PC-9 (cell line): ENCODE measurements around the gene LDHD. TPM values are rescaled to one million over a fixed set of nuclear protein-coding genes. Genes with fewer than 3 reads are reported as not detected.

Experiments used
- BruUV-seq: library from RNA; stranded (reverse); fragments of 400-500 nt; replicated peaks from 2 replicates; lab custom pipeline; 2021; lab: Mats Ljungman, UMichigan
- CTCF ChIA-PET: fragments of 300-600 bp; sonication (Branson Sonifier 250); formaldehyde crosslinking; loops from one replicate; lab custom pipeline; 2022; ENCODE audit warnings: antibody characterized with exemption; lab: Charles Lee
- POLR2A ChIA-PET: fragments of 300-600 bp; sonication (Branson Sonifier 250); formaldehyde crosslinking; loops from one replicate; lab custom pipeline; 2022; ENCODE audit warnings: antibody characterized with exemption; ENCODE audit not compliant: unreplicated experiment; lab: Charles Lee
- DNase-seq, 2 experiments: peaks; one replicate each; pipeline versions ENCODE4 v3.0.0 to v3.0.0-alpha.2; 2015 to 2022; ENCODE audit warnings: mixed read lengths in 1 of 2
- H2AFZ ChIP-seq: fragments of 200-600 bp; sonication (generic); 2 replicates; pipeline ENCODE4 v1.8.1; 2017; ENCODE audit warnings: antibody characterized with exemption
- H3F3A ChIP-seq: fragments of 200-600 bp; sonication (generic); 2 replicates; pipeline ENCODE4 v1.8.1; 2017; ENCODE audit warnings: antibody characterized with exemption, mild to moderate bottlenecking, low read depth; ENCODE audit not compliant: insufficient read depth
- H3K27ac ChIP-seq: fragments of 200-600 bp; sonication (generic); 2 replicates; pipeline ENCODE4 v1.6.1; 2016; ENCODE audit warnings: mixed run types
- H3K27me3 ChIP-seq: fragments of 200-600 bp; sonication (generic); 2 replicates; pipeline ENCODE4 v1.6.1; 2016; ENCODE audit warnings: low read depth, mixed run types; ENCODE audit not compliant: insufficient read depth
- H3K36me3 ChIP-seq: fragments of 200-600 bp; sonication (generic); 2 replicates; pipeline ENCODE4 v1.6.1; 2016; ENCODE audit warnings: low read depth, mixed run types
- H3K4me1 ChIP-seq: fragments of 200-600 bp; sonication (generic); replicated peaks from 2 replicates; pipeline ENCODE4 v1.6.1; 2016; ENCODE audit warnings: mixed run types; ENCODE audit not compliant: insufficient read depth
- H3K4me2 ChIP-seq: fragments of 200-600 bp; sonication (generic); 2 replicates; pipeline ENCODE4 v1.6.1; 2017; ENCODE audit warnings: mixed run types
- H3K4me3 ChIP-seq: fragments of 200-600 bp; sonication (generic); 2 replicates; pipeline ENCODE4 v1.6.1; 2016; ENCODE audit warnings: mixed run types
- H3K79me2 ChIP-seq: fragments of 200-600 bp; sonication (generic); 2 replicates; pipeline ENCODE4 v1.6.1; 2017; ENCODE audit warnings: low read depth, mixed run types
- H3K9me2 ChIP-seq: fragments of 200-600 bp; sonication (generic); 2 replicates; pipeline ENCODE4 v1.8.1; 2017; ENCODE audit warnings: mild to moderate bottlenecking; ENCODE audit not compliant: insufficient read depth
- H3K9me3 ChIP-seq: fragments of 200-600 bp; sonication (generic); 2 replicates; pipeline ENCODE4 v1.8.1; 2016; ENCODE audit warnings: low read depth; ENCODE audit not compliant: insufficient read depth
- H4K20me1 ChIP-seq: fragments of 200-600 bp; sonication (generic); 2 replicates; pipeline ENCODE4 v1.8.1; 2017; ENCODE audit not compliant: insufficient read depth
- CTCF ChIP-seq: fragments of 200-600 bp; sonication (generic); conservative IDR thresholded peaks from 2 replicates; pipeline ENCODE4 v1.6.1; 2017; ENCODE audit warnings: mixed run types, antibody characterized with exemption, mild to moderate bottlenecking, moderate library complexity
- EZH2 ChIP-seq: fragments of 200-600 bp; sonication (generic); IDR thresholded peaks from 2 replicates; pipeline ENCODE4 v1.8.0; 2017; ENCODE audit warnings: antibody characterized with exemption, low read depth
- intact Hi-C: fragments of 100-400 bp; cut with micrococcal nuclease; formaldehyde crosslinking; loops from one replicate; pipeline ENCODE4 v1.10.0; 2022; ENCODE audit not compliant: unreplicated experiment
- total RNA-seq: library from RNA; stranded (reverse); gene quantifications from 2 replicates; pipeline ENCODE4 v1.2.3, GENCODE V29; 2021

LDHD gene
- total RNA-seq, 1 experiment from 2014 or later = 1.3 TPM

GRCh38 chr16:75087375-75087979 is 29.1 kb downstream of the LDHD start:
- CTCF ChIA-PET = no interaction called here
- peaks cover 98% of the 10 kb centered on the region for H3K79me2 ChIP-seq
- intact Hi-C loops = no loop called here

GRCh38 chr16:75086688-75087374 is 29.7 kb downstream of the LDHD start:
- CTCF ChIA-PET = no interaction called here
- BruUV-seq = no TSS peak

More at GRCh38 chr16:75087375-75087979, 29.1 kb downstream of the LDHD start:
- no peaks in the 10 kb centered on the region for H3K27me3 ChIP-seq
- peaks cover 8% of the 10 kb centered on the region; the same call in 1 of the 2 replicates for H3F3A ChIP-seq
- POLR2A ChIA-PET = no interaction called here
- no peaks in the 10 kb centered on the region for H3K9me2 ChIP-seq
- peaks cover 27% of the 10 kb centered on the region for H3K4me1 ChIP-seq
- no peak overlapping the region for H3K4me3 ChIP-seq
- TF ChIP-seq EZH2 = no peak
- TF ChIP-seq CTCF = no peak
- no peaks in the 10 kb centered on the region for H3K9me3 ChIP-seq
- no TSS peak for BruUV-seq
- peaks cover 7% of the 10 kb centered on the region; the same call in 1 of the 2 replicates for H4K20me1 ChIP-seq
- H2AFZ ChIP-seq = no peak overlapping the region
- H3K27ac ChIP-seq = no peak overlapping the region
- no peak overlapping the region for H3K4me2 ChIP-seq
- DNase-seq = no peak
- H3K36me3 ChIP-seq = no peaks in the 10 kb centered on the region

GRCh38 chr16:75086281-75086680 is 30.3 kb downstream of the LDHD start:
- DNase-seq = no peak
- intact Hi-C loops = no loop called here
- Histone ChIP-seq H3K4me1 (peaks cover 17% of the 10 kb centered on the region), H3K27ac (no peak overlapping the region), H3K36me3 (no peaks in the 10 kb centered on the region), H3K27me3 (no peaks in the 10 kb centered on the region), H3K79me2 (peaks cover 99% of the 10 kb centered on the region), H3K9me3 (no peaks in the 10 kb centered on the region), H2AFZ (no peak overlapping the region), H3K9me2 (no peaks in the 10 kb centered on the region), H3K4me2 (no peak overlapping the region), H4K20me1 (peaks cover 9% of the 10 kb centered on the region; the same call in 1 of the 2 replicates), H3K4me3 (no peak overlapping the region), H3F3A (peaks cover 4% of the 10 kb centered on the region; the same call in 1 of the 2 replicates)
- ChIA-PET CTCF (no interaction called here), POLR2A (no interaction called here)
- BruUV-seq = no TSS peak
- TF ChIP-seq CTCF (no peak), EZH2 (no peak)

More at GRCh38 chr16:75086688-75087374, 29.7 kb downstream of the LDHD start:
- no peak overlapping the region for H3K4me3 ChIP-seq
- intact Hi-C loops = no loop called here
- no peaks in the 10 kb centered on the region for H3K9me2 ChIP-seq
- DNase-seq = no peak
- no peaks in the 10 kb centered on the region for H3K9me3 ChIP-seq
- POLR2A ChIA-PET = no interaction called here
- TF ChIP-seq CTCF (no peak), EZH2 (no peak)
- no peak overlapping the region for H2AFZ ChIP-seq
- peaks cover 9% of the 10 kb centered on the region; the same call in 1 of the 2 replicates for H4K20me1 ChIP-seq
- H3K27me3 ChIP-seq = no peaks in the 10 kb centered on the region
- no peak overlapping the region for H3K4me2 ChIP-seq
- H3K27ac ChIP-seq = no peak overlapping the region
- no peaks in the 10 kb centered on the region for H3K36me3 ChIP-seq
- peaks cover 99% of the 10 kb centered on the region for H3K79me2 ChIP-seq
- peaks cover 20% of the 10 kb centered on the region for H3K4me1 ChIP-seq
- peaks cover 4% of the 10 kb centered on the region; the same call in 1 of the 2 replicates for H3F3A ChIP-seq
